Stimulated activated CD8-positive, alpha-beta memory T cell treated with anti-CD3 and anti-CD28 coated beads, Interleukin-4, amount 100 ng/mL, for 4 hours (primary cell): Measurements from ENCODE around the gene CXorf58.
A peak's percentile ranks its signal among the peaks of the same experiment; 100 is the strongest.
"Not testable (repeated sequence)": the region's sequence is repeated elsewhere in the genome, so short reads cannot be mapped to it uniquely, and the experiment has no call there.

Experiments
- DNase-seq, 2 donors: peaks; one replicate each; pipeline ENCODE4 v3.0.0-alpha.2; 2020; ENCODE audit warnings: low read depth in 2 of 2, low spot score in 1 of 2

CXorf58 gene, protein sequence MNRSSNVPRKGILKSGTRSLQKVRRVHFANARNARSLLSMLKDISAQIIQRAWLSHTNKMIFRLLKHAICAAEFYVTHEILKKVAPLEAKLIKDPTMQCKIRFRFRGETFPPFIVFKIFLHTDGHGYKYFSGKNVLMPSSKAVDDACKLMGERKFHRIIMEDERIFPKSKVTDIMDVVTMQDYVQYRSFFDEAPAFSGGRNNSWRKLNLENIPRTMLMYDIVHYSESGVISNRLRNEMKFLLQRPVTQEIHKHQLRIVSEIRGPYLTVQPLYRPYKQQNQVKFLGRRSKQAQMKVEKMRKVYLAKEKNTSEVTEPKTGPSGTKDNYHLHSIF

GRCh38 chrX:23907498-23908218, at the start of gene CXorf58, which contains the start of gene APOO:
CXorf58 (plus strand) TSS chrX:23908006; CDS start chrX:23910303, 2,297 bp downstream.
APOO (minus strand) TSS chrX:23907938; CDS start chrX:23907702, 236 bp downstream.
- DNase-seq = peak; percentile 69 to 80

GRCh38 chrX:23859238-23859637, 48.6 kb upstream of the CXorf58 start:
- DNase-seq = not testable (repeated sequence)

GRCh38 chrX:23861215-23861896, 46.5 kb upstream of the CXorf58 start:
- DNase-seq = no peak

- not testable (repeated sequence) for DNase-seq
Observed at GRCh38 chrX:23861952-23862351, 45.9 kb upstream of the CXorf58 start.

GRCh38 chrX:23864742-23865326, 43.0 kb upstream of the CXorf58 start:
- no peak for DNase-seq

DNA sequence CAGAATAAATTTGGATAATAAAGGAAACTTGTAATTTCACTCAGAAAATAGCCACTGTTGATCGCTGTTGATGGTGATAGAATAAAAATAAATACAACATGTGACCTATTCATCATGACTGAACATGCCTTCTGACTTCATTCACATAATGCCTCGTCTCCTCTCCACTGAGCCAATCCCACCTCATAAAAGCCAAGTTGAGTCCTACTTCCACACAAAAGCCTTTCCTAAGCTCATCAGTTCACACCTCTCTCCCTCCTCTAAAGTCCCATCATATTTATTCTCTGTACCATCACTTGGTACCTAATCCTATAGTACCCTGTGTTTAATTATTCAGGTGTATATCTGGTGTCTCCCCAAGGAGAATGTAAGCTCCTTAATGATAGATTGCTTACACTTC, 37.8 kb upstream of the CXorf58 start:
- no peak for DNase-seq

DNA sequence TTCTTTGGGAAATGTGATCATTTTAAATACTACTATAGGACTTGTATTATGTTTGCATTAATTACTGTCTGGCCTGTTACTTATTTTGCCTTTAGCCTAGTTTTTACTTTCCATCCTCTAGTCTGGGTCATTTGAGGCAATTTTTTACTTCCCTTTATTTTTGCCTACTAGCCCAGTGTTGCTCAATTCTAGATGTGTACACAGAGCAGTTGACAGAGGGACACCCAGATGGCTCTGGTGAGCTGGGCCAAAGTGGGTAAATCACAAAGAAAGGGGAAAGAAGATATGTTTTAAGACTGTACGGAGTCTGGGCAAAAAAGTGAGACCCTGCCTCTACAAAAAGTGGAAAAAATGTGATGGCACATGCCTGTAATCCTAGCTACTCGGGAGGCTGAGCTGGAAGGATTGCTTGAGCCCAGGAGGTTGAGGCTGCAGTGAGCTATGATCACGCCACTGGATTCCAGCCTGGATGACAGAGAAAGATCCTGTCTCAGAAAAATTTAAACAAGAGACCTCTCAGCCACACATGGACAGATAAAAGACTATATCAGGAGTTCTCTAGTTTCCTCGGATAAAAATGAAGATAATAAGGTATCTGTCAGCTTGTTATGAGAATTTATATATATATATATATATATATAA, 35.8 kb upstream of the CXorf58 start:
- no peak for DNase-seq

- DNase-seq = no peak
Observed at GRCh38 chrX:23879380-23880090, 28.3 kb upstream of the CXorf58 start.

DNA sequence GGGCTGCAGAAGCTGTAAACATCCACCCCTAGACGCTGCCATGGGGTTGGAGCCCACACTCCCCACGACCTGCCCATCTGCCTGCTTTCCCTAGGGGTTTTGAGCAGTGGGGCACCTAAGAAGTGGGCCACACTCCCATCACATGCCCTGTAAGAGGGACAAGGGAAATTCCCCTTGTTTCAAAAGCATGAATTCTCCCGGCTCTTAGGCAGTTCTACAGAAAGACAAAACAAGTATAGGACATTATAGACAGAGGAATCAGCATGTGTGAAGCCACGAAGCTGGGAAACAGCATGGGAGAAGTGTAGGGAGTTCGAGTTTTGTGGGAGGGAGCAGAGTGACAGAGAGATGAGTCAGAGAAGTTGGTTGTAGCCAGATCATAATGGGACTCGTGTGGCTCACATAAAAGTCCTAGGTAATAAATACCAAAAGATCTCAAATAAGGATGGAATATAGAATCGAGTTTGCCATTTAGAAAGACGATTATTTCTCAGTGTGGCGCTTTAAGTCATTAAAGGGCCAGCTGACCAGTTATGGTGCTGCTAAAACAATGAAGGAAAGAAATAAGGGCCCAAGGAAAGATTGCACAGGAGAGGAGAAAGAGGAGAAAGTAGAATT, 24.0 kb upstream of the CXorf58 start:
- DNase-seq = no peak

- no peak for DNase-seq
Observed at GRCh38 chrX:23884427-23885024, 23.3 kb upstream of the CXorf58 start.

- no peak for DNase-seq
Observed at GRCh38 chrX:23885803-23886202, 22.0 kb upstream of the CXorf58 start.

GRCh38 chrX:23887451-23887850, 20.4 kb upstream of the CXorf58 start:
- DNase-seq = no peak

GRCh38 chrX:23887918-23888317, 19.9 kb upstream of the CXorf58 start:
- DNase-seq = no peak

GRCh38 chrX:23888887-23889501, 18.8 kb upstream of the CXorf58 start:
- DNase-seq = no peak

GRCh38 chrX:23890933-23891332, 16.9 kb upstream of the CXorf58 start:
- DNase-seq = no peak

DNA sequence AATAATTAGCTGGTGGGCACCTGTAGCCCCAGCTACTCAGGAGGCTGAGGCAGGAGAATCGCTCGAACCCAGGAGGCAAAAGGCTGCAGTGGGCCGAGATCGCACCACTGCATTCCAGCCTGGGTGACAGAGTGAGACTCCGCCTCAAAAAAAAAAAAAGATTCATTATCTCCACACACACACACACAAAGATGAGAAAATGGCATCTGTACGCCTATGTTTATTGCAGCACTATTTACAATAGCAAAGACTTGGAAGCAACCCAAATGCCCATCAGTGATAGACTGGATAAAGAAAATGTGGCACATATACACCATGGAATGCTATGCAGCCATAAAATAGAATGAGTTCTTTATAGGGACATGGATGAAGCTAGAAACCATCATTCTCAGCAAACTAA, 12.8 kb upstream of the CXorf58 start:
- not testable (repeated sequence) for DNase-seq

DNA sequence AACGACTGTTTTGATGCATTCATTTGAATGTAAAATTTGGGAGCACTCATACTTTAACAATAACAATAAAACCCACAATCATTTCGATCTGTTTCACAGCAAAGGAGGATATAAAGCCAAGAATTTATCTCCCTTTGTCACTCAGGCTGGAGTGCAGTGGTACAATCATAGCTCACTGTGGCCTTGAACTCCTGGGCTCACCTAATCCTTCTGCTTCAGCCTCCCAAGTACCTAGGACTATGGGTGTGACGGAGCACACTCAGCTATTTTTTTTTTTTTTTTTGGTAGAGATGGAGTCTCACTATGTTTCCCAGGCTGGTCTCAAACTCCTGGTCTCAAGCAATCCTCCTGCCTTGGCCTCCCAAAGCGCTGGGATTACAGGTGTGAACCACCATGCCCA, 11.3 kb upstream of the CXorf58 start:
- not testable (repeated sequence) for DNase-seq

- DNase-seq = no peak
Observed at GRCh38 chrX:23896981-23897380, 10.8 kb upstream of the CXorf58 start.

DNA sequence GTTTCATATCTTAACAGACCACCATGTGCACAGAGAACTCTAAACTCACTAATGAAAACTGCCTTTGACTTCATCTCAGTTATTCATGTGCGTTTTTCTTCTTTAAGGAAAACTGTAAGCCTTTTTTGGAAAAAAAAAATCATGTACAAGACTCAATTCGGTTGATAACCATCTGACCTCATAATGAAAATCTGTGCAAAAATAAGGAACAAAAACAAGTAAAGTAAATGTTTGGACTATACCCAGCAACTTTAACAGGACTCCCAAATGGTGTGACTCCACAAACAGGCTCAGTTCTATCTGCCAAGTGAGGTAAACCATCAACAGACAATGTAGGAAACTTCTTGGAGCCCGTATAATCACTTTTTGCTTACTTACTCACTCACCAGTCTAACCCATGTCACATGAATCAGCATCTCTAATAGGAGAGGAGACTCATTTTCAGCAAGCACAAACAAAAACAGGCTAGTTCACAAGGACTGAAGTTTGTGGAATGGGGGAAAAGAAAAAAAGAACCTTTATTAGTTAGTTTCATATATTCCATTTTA, 9.3 kb upstream of the CXorf58 start:
- DNase-seq = no peak
